H9 (cell line): ENCODE data around the gene DDX20. TPM values are rescaled to one million over a fixed set of nuclear protein-coding genes. Genes with fewer than 3 reads are reported as not detected.

Source experiments
- DNase-seq: peaks from one replicate; pipeline ENCODE4 v3.0.0-alpha.2; 2017
- H2AFZ ChIP-seq: one replicate; pipeline ENCODE4 v1.6.1; 2013; ENCODE audit warnings: mild to moderate bottlenecking, low read length, control low read depth, moderate library complexity
- H2AK5ac ChIP-seq: 2 replicates; pipeline ENCODE4 v1.6.1; 2013; ENCODE audit warnings: low read length, control low read depth, mixed read lengths; ENCODE audit not compliant: insufficient read length
- H2BK120ac ChIP-seq: one replicate; pipeline ENCODE4 v1.6.1; 2013; ENCODE audit warnings: low read depth, mild to moderate bottlenecking, low read length, control low read depth, inconsistent platforms; ENCODE audit not compliant: poor library complexity, severe bottlenecking
- H2BK12ac ChIP-seq: 2 replicates; pipeline ENCODE4 v1.6.1; 2013; ENCODE audit warnings: low read length, control low read depth, mixed read lengths, low read depth; ENCODE audit not compliant: insufficient read length
- H2BK15ac ChIP-seq: 2 replicates; pipeline ENCODE4 v1.6.1; 2013; ENCODE audit warnings: low read depth, low read length, control low read depth
- H2BK20ac ChIP-seq: one replicate; pipeline ENCODE4 v1.6.1; 2013; ENCODE audit warnings: low read depth, mild to moderate bottlenecking, low read length, control low read depth, inconsistent platforms; ENCODE audit not compliant: poor library complexity, severe bottlenecking
- H2BK5ac ChIP-seq: 2 replicates; pipeline ENCODE4 v1.6.1; 2013; ENCODE audit warnings: low read length, control low read depth, mixed read lengths; ENCODE audit not compliant: insufficient read length
- H3K14ac ChIP-seq: 2 replicates; pipeline ENCODE4 v1.6.1; 2013; ENCODE audit warnings: low read length, control low read depth; ENCODE audit not compliant: insufficient read depth
- H3K18ac ChIP-seq: 2 replicates; pipeline ENCODE4 v1.6.1; 2013; ENCODE audit warnings: low read depth, mild to moderate bottlenecking, mixed read lengths, low read length, control low read depth; ENCODE audit not compliant: insufficient read length
- H3K23ac ChIP-seq: 2 replicates; pipeline ENCODE4 v1.6.1; 2013; ENCODE audit warnings: low read length, control low read depth, mixed read lengths, low read depth; ENCODE audit not compliant: insufficient read length
- H3K23me2 ChIP-seq: 2 replicates; pipeline ENCODE4 v1.6.1; 2013; ENCODE audit warnings: low read depth, mild to moderate bottlenecking, mixed read lengths, low read length, control low read depth; ENCODE audit not compliant: insufficient read length, poor library complexity, severe bottlenecking
- H3K27ac ChIP-seq: 2 replicates; pipeline ENCODE4 v1.5.1; 2013; ENCODE audit warnings: low read length, control low read depth, mixed read lengths, low read depth; ENCODE audit not compliant: insufficient read length
- H3K27me3 ChIP-seq: 2 replicates; pipeline ENCODE4 v1.6.1; 2013; ENCODE audit warnings: low read length, control low read depth, inconsistent platforms; ENCODE audit not compliant: insufficient read depth
- H3K4ac ChIP-seq: 2 replicates; pipeline ENCODE4 v1.6.1; 2013; ENCODE audit warnings: low read depth, mild to moderate bottlenecking, control low read depth, inconsistent platforms, low read length, moderate library complexity
- H3K4me1 ChIP-seq: 2 replicates; pipeline ENCODE4 v1.6.1; 2013; ENCODE audit warnings: low read length, control low read depth, inconsistent platforms; ENCODE audit not compliant: insufficient read depth
- H3K4me2 ChIP-seq: 2 replicates; pipeline ENCODE4 v1.6.1; 2013; ENCODE audit warnings: low read length, control low read depth, mixed read lengths; ENCODE audit not compliant: insufficient read length, insufficient read depth
- H3K56ac ChIP-seq: 2 replicates; pipeline ENCODE4 v1.6.1; 2013; ENCODE audit warnings: low read depth, mild to moderate bottlenecking, mixed read lengths, low read length, control low read depth; ENCODE audit not compliant: insufficient read length
- H3K79me1 ChIP-seq: 2 replicates; pipeline ENCODE4 v1.6.1; 2013; ENCODE audit warnings: low read depth, mild to moderate bottlenecking, moderate library complexity, low read length, control low read depth, inconsistent platforms; ENCODE audit not compliant: insufficient read depth, poor library complexity, severe bottlenecking
- H3K79me2 ChIP-seq: 2 replicates; pipeline ENCODE4 v1.6.1; 2013; ENCODE audit warnings: low read length, control low read depth, inconsistent platforms; ENCODE audit not compliant: insufficient read depth
- H3K9ac ChIP-seq: 2 replicates; pipeline ENCODE4 v1.6.1; 2013; ENCODE audit warnings: low read length, control low read depth, mixed read lengths; ENCODE audit not compliant: insufficient read length; ENCODE audit errors: extremely low read depth
- H3K9me3 ChIP-seq: one replicate; pipeline ENCODE4 v1.6.1; 2013; ENCODE audit warnings: low read depth, low read length, inconsistent platforms; ENCODE audit not compliant: control insufficient read depth
- H3T11ph ChIP-seq: one replicate; pipeline ENCODE4 v1.6.1; 2013; ENCODE audit warnings: mild to moderate bottlenecking, low read length, control low read depth, inconsistent platforms
- H4K20me1 ChIP-seq: one replicate; pipeline ENCODE4 v1.6.1; 2013; ENCODE audit not compliant: control insufficient read depth, insufficient read length, insufficient read depth
- H4K5ac ChIP-seq: 2 replicates; pipeline ENCODE4 v1.6.1; 2013; ENCODE audit warnings: low read depth, mild to moderate bottlenecking, mixed read lengths, low read length, control low read depth; ENCODE audit not compliant: insufficient read length
- H4K8ac ChIP-seq: replicated peaks from 2 replicates; pipeline ENCODE4 v1.6.1; 2013; ENCODE audit warnings: low read length, control low read depth, mixed read lengths, low read depth; ENCODE audit not compliant: insufficient read length
- H4K91ac ChIP-seq: 2 replicates; pipeline ENCODE4 v1.6.1; 2013; ENCODE audit warnings: low read depth, mild to moderate bottlenecking, moderate library complexity, mixed read lengths, low read length, control low read depth; ENCODE audit not compliant: insufficient read length
- H3K27ac Mint-ChIP-seq, 3 experiments: 2 replicates in 2 of 3; 3 replicates in 1 of 3; pipeline ENCODE4 v1.8.0; 2020 to 2021; ENCODE audit warnings: mixed read lengths in 3 of 3, mild to moderate bottlenecking in 1 of 3, moderate library complexity in 1 of 3
- H3K27me3 Mint-ChIP-seq: 2 replicates; pipeline ENCODE4 v1.8.0; 2021; ENCODE audit warnings: low read depth, mild to moderate bottlenecking, moderate library complexity, mixed read lengths
- H3K36me3 Mint-ChIP-seq, 3 experiments: 2 replicates in 2 of 3; 3 replicates in 1 of 3; pipeline ENCODE4 v1.8.0; 2020 to 2021; ENCODE audit warnings: low read depth in 3 of 3, mixed read lengths in 3 of 3; ENCODE audit not compliant: insufficient read depth in 1 of 3
- H3K4me1 Mint-ChIP-seq, 2 experiments: 2 replicates each; pipeline ENCODE4 v1.8.0; 2020; ENCODE audit warnings: mixed read lengths in 2 of 2
- H3K4me3 Mint-ChIP-seq, 2 experiments: 2 replicates in 1 of 2; 3 replicates in 1 of 2; pipeline ENCODE4 v1.8.0; 2020 to 2021; ENCODE audit warnings: mild to moderate bottlenecking in 2 of 2, mixed read lengths in 2 of 2, moderate library complexity in 1 of 2
- H3K9me3 Mint-ChIP-seq, 2 experiments: 2 replicates in 1 of 2; 3 replicates in 1 of 2; pipeline ENCODE4 v1.8.0; 2020; ENCODE audit warnings: mild to moderate bottlenecking in 2 of 2, mixed read lengths in 2 of 2, moderate library complexity in 1 of 2
- CTCF ChIP-seq: fragments of 200-600 bp; sonication (generic); conservative IDR thresholded peaks from 3 replicates; pipeline ENCODE4 v1.8.0; 2021; ENCODE audit warnings: antibody characterized with exemption, mild to moderate bottlenecking
- WGBS: extraction: QIAGEN DNeasy Blood & Tissue Kit; methylation state at CpG from one replicate; pipeline ENCODE4 v1.1.7; 2013; ENCODE audit warnings: missing lambda C conversion rate, low lambda C conversion rate, mixed read lengths; ENCODE audit not compliant: insufficient read length; ENCODE audit errors: extremely low coverage; 5-methylcytosine and 5-hydroxymethylcytosine counted together
- total RNA-seq: library from RNA; stranded (reverse); gene quantifications from 2 replicates; pipeline ENCODE4 v1.2.1, GENCODE V29; 2021

The DDX20 gene
- total RNA-seq, 1 experiment from 2014 or later = 38.3 TPM

- H2AFZ ChIP-seq = no peak overlapping the region
- WGBS = no CpG with 5 or more reads among the region's 2 CpGs
Observed at GRCh38 chr1:111805251-111805650, 49.5 kb downstream of the DDX20 start.

More at GRCh38 chr1:111805251-111805650, 49.5 kb downstream of the DDX20 start:
- Histone ChIP-seq H4K91ac (no peak overlapping the region), H2BK5ac (no peak overlapping the region), H2BK12ac (no peak overlapping the region), H2AK5ac (no peak overlapping the region), H3K23me2 (no peaks in the 10 kb centered on the region), H3K14ac (peak overlapping the region; percentile 68; the same call in 1 of the 2 replicates), H3K4ac (no peak overlapping the region), H3T11ph (no peak overlapping the region), H3K9ac (no peak overlapping the region), H3K9me3 (no peaks in the 10 kb centered on the region), H2BK20ac (no peak overlapping the region), H4K5ac (no peak overlapping the region), H3K56ac (no peak overlapping the region), H3K27me3 (no peaks in the 10 kb centered on the region), H3K4me1 (no peaks in the 10 kb centered on the region), H2BK120ac (no peak overlapping the region), H3K4me2 (no peak overlapping the region), H3K23ac (no peak overlapping the region), H3K27ac (no peak overlapping the region), H3K79me2 (no peaks in the 10 kb centered on the region), H2BK15ac (no peak overlapping the region), H4K20me1 (no peaks in the 10 kb centered on the region), H4K8ac (no peak overlapping the region), H3K79me1 (no peaks in the 10 kb centered on the region), H3K18ac (no peak overlapping the region)
- Mint-ChIP-seq H3K4me3 (no peak overlapping the region), H3K27me3 (peaks cover 4% of the 10 kb centered on the region), H3K27ac (no peak overlapping the region), H3K36me3 (no peaks in the 10 kb centered on the region), H3K9me3 (no peaks in the 10 kb centered on the region; a peak in 2 of 5 replicates), H3K4me1 (peaks cover 0 to 6% of the 10 kb centered on the region in 2 experiments; a peak in 2 of 4 replicates)
- no peak for TF ChIP-seq CTCF
- no peak for DNase-seq
